Endometrial microvascular endothelial cells (primary cell): Measurements from ENCODE around the gene PCNA. TPM values are rescaled to one million over a fixed set of nuclear protein-coding genes. Genes with fewer than 3 reads are reported as not detected.

Experiments
- in situ Hi-C: cut with HindIII; loops from 2 replicates; pipeline ENCODE4 v1.10.0; 2017; ENCODE audit warnings: low sequenced_read_pairs, low pct_unique_long_range_greater_than_20kb; ENCODE audit errors: inconsistent ontology term
- total RNA-seq: library from RNA; depleted of rRNA; stranded (reverse); fragments of >200 nt; gene quantifications from one replicate; pipeline ENCODE4 v1.2.3, GENCODE V29; 2015; ENCODE audit errors: inconsistent ontology term

PCNA gene
- 305 TPM for total RNA-seq

DNA sequence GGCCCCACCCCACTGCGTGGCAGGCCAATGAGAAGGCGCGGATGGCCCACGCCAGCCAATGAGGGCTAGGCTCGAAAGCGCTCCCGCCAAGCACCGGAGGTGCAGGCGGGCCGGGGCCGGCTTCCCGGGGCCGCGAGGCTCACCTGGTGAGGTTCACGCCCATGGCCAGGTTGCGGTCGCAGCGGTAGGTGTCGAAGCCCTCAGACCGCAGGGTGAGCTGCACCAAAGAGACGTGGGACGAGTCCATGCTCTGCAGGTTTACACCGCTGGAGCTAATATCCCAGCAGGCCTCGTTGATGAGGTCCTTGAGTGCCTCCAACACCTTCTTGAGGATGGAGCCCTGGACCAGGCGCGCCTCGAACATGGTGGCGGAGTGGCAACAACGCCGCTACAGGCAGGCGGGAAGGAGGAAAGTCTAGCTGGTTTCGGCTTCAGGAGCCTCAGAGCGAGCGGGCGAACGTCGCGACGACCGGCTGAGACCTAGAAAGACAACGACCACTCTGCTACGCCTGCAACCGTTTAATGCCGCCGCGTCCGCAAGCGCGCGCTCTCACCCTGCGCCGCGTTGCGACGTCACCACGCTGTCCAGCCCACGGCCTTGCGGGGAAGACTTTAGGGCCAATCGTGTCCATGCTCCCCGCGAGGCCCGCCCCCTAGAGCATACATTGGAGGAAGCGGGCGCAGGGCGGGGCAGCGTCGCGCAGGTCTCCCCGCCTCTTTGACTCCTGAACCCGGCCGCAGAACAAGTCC is at the start of gene PCNA:
Gene PCNA (minus strand): TSS at position 524 of the 750 bp plus-strand sequence. CDS start 160 bp downstream, at position 364.
- in situ Hi-C loops, result no loop called here

- in situ Hi-C loops, result no loop called here
These were observed 49.1 kb upstream of the PCNA start for GRCh38 chr20:5168651-5169396.

DNA sequence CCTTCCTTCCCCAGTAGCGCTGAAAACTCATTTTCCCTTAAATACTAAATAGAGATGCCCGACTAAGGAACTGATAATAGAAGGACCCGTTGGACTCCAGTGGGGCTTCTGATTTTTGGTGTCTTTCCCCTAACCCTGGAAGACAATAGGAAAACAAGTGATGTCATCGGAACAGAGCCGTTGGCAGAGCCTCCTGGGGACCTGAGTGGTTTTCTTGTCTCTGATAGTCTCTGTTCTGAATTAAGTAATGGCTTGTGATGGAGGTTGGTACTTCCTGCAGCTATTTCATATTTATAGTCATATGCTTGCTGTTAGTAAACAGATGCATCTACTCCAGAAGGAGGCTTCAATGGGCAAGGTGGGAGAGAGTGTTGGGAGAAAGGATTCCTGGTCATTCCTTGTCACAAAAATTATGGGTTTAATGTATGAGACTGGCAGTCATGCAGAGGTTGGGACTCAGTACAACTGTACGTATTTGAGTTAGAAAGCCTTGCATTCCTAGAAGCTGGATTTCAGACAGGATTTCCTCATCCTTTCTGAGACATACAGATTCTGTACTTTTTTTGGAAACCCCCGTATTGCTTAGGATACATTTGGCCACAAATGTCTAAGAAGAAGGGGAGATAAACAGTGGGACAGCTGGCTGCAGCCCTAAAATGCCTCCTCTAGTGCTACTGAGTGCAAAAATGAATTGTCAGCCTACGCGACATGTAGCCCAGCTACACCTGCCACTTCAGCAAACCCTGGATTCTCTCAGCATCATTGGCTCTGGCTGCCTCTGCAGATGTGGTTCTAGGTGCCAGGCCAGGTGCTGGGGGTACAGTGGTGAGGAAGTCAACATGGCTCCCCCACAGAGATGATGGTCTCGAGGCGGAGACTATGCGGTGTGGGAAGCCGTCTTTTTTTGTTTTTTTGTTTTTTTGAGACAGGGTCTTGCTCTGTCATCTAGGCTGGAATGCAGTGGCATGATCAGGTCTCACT is 45.2 kb upstream of the PCNA start:
- in situ Hi-C loops, result no loop called here

GRCh38 chr20:5161536-5162164 is 41.9 kb upstream of the PCNA start:
- in situ Hi-C loops, result no loop called here

DNA sequence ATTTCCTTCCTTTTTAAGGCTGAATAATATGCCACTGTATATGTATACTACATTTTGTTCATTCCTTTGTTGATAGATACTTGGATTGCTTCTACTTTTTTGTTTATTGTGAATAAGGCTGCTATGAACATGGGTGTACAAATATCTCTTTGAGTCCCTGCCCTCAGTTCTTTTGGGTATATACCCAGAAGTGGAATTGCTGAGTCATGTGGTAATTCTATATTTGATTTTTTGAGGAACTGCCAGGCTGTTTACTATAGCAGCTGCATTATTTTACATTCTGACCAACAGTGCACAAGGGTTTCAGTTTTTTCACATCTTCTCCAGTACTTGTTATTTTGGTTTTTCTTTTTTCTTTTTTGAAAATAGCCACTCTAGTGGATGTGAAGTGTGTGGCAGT is 41.1 kb upstream of the PCNA start:
- in situ Hi-C loops, result no loop called here

- in situ Hi-C loops, result no loop called here
These were observed 40.2 kb upstream of the PCNA start for GRCh38 chr20:5159928-5160327.

DNA sequence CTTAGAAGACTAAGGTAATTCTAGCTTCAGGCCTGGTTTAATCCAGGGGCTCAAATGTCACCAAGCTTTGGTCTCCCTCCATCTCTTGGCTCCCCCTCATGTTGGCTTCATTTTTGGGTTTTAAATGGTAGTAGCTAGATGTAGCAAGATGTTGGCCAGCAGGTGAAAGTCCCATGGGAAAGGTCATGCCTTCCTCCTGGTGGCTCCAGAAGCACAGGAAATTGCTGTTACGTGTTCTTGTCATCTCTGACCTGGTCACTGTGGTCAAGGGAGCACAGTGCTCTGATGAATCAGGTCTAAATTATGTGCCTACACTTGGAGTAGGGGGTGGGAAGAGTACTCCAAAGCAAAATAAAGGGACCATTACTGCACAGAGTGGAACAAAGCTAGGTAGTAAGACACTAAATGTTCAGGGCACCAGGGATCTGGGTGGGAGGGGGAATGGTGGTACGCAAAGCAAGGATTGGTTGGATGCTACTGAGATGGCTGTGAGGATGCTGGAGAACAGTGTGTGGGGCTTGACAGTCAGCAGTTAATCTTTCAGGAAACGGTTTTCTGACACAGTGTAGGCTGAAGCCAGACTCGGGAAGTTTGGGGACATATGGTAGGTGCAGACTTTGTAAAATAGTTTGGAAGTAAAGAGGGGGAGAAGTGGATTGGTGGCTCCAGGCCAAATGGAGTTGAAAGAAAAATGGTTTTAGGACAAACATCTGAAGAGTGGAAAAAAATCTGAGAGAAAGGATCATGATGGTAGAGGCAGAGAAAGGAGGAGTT is 37.1 kb upstream of the PCNA start:
- in situ Hi-C loops, result no loop called here

- in situ Hi-C loops, result no loop called here
These were observed 35.6 kb upstream of the PCNA start for GRCh38 chr20:5155404-5155803.

GRCh38 chr20:5154543-5154925 is 34.8 kb upstream of the PCNA start:
- in situ Hi-C loops, result no loop called here

DNA sequence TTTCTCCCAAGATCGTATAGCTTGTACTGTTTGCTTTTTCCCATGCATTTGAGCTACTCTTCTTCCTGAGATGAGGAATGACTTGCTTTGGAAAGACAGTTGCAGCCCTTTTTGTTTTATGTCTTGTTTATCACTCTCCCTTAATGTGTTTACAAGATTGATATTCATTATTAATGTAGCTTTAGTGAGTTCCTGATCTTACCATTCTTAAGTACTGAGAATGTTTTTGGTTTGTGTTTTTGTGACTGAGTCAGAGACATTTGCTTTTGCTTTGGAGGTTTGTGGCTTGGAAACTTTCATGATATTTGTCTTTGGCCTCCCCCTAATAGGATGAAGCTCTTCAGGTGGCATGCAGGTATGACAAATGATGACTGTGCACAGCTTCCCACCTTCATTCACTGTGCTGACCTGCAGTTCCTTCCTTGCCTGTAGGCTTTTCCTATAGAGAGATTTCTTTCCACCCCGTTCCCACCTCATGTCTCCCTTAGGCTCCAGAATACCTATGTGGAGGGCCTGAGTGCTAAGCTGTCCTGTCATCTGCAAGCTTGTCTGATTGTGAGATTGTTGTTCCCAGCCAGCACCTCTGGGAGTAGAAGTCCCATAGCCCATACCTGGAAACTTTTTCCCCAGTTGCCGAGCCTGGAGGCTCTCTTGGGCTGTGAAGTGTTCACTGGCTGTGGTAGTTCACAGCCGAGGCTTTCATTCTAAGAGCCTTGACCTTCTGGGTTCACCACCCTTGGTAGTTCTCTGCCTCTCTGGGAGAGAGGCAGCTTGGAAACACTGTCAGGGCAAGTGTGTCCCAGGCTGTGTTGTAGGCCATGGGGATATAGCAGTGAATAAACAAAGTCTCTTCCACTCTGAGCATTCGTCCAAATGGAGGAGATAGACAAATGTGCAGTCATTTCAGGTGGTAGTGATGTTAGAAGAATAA is 34.1 kb upstream of the PCNA start:
- in situ Hi-C loops, result no loop called here

GRCh38 chr20:5153152-5153467 is 33.4 kb upstream of the PCNA start:
- in situ Hi-C loops, result no loop called here

- in situ Hi-C loops, result no loop called here
These were observed 30.7 kb upstream of the PCNA start for GRCh38 chr20:5150226-5151076.

- in situ Hi-C loops, result no loop called here
These were observed 30.1 kb upstream of the PCNA start for GRCh38 chr20:5149892-5150225.

DNA sequence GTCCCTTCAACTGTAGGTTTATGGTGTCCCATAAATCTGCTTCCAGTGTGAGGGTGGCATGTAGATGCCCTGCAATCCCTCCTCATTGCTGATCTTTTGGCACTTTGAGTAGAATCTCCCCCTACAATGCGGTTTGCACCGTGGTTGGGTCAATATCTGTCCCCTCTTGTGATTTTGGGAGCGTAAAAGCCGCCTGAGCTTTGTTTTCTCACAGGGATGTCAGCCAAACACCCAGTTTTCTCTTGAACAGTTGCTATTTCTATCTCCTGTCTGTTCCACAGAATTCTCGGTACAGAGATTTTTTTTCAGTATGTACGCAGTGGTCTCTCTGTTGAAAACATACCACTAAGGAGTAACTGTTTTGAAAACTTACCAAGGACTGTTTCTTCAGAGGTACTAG is 28.8 kb upstream of the PCNA start:
- in situ Hi-C loops, result no loop called here

- in situ Hi-C loops, result no loop called here
These were observed 27.3 kb upstream of the PCNA start for GRCh38 chr20:5146871-5147592.

DNA sequence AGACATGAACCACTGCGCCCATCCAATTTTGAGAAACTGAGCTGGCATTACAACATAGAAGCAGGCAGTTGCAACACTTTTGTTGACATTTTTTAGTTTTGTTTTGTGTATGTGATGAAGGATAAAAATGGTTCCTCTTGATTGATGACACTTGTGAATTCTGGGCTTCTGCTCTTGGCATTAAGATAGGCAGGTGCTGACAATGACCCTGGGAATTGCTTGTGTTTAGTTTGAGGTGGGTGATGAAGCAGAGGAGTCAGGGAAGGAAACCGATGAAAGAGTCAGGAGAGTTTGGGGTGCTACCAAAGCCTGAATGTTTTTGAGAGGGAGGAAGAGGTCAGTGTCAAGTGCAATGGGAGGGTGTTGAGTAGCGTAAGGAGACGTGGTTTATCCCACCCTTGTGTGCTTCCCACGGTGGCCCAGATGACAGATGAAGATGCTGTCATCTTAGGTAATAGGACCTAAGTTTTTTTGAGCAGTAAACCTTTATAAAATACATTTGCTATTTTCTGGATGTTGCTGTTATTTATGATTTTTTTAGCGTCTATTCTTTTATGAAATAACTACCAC is 26.4 kb upstream of the PCNA start:
- in situ Hi-C loops, result no loop called here
